ENCODE measurements around the gene CGREF1.

The CGREF1 gene

GRCh38 chr2:27071277-27071989, 47.5 kb downstream of the CGREF1 start, which contains the start of gene OST4:
TSS of gene OST4 (minus strand) at chr2:27071654.
- DNase-seq = peak; percentile 91

GRCh38 chr2:27070653-27071276, 48.2 kb downstream of the CGREF1 start:
- DNase-seq = no peak

GRCh38 chr2:27069961-27070618, 48.8 kb downstream of the CGREF1 start:
- DNase-seq = no peak

GRCh38 chr2:27069436-27069835, 49.5 kb downstream of the CGREF1 start:
- no peak for DNase-seq

- no peak for DNase-seq
These were observed 51.5 kb downstream of the CGREF1 start for GRCh38 chr2:27067385-27067784.

GRCh38 chr2:27065128-27065527, 53.8 kb downstream of the CGREF1 start:
- DNase-seq = no peak

GRCh38 chr2:27060323-27060722, 58.6 kb downstream of the CGREF1 start:
- DNase-seq = no peak

GRCh38 chr2:27059141-27059820, 59.6 kb downstream of the CGREF1 start:
- no peak for DNase-seq

GRCh38 chr2:27058210-27058609, 60.7 kb downstream of the CGREF1 start:
- no peak for DNase-seq

GRCh38 chr2:27057184-27057583, 61.7 kb downstream of the CGREF1 start:
- no peak for DNase-seq

GRCh38 chr2:27054721-27055120, 64.2 kb downstream of the CGREF1 start:
- no peak for DNase-seq

- DNase-seq = no peak
These were observed 65.2 kb downstream of the CGREF1 start for GRCh38 chr2:27053776-27054175.

- no peak for DNase-seq
These were observed 65.6 kb downstream of the CGREF1 start for GRCh38 chr2:27053321-27053720.

GRCh38 chr2:27051902-27052645, 66.9 kb downstream of the CGREF1 start:
- DNase-seq = no peak

- peak; percentile 93 for DNase-seq
These were observed 67.7 kb downstream of the CGREF1 start, which contains the start of gene AGBL5 for GRCh38 chr2:27050996-27051901. TSS of gene AGBL5 (plus strand) at chr2:27051668. CDS start at chr2:27052959, 1,291 bp downstream.
